GM18858 (cell line): ENCODE data around the gene CACNB4.

Experiments
- ATAC-seq: cut with Tn5 transposase; IDR thresholded peaks from one replicate; pipeline ENCODE4 v1.9.1; 2021; ENCODE audit not compliant: unreplicated experiment

Gene CACNB4

DNA sequence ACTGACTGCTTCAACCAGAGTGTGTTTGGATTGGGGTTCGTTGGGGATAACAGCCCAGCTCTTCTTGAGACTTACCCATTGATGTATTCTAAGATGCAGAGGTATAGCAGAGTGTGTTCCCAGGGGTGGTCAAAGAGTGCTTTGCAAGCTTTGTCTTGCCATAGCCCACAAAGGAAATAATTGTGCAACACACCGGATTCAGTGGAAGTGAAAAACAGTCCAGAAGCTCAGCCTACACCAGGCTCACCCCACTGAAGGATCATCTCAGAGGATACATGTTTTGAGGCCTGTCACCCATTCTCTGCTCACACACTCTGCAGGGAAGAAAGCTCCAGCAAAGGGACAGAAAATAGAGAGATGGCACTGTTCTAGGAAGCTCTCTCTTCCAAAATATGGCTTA, 9.6 kb downstream of the CACNB4 start:
- no peak for ATAC-seq

DNA sequence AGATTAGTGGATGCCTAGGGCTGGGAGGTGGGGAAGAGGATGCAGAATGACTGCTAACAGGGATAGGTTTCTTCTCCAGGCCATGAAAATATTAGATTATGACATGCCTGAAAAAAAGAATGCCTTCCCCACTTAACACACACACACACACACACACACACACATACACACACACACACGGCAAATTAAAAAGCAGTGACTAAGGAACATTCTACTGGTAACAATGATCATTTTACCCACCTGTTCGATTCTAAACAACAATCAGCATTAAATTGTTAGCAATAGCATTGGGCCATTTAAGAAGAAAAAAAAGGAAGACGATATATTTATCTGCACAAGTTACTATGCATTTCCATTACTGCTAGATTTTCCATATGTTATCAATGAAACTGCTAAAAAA, 10.8 kb downstream of the CACNB4 start:
- no peak for ATAC-seq

DNA sequence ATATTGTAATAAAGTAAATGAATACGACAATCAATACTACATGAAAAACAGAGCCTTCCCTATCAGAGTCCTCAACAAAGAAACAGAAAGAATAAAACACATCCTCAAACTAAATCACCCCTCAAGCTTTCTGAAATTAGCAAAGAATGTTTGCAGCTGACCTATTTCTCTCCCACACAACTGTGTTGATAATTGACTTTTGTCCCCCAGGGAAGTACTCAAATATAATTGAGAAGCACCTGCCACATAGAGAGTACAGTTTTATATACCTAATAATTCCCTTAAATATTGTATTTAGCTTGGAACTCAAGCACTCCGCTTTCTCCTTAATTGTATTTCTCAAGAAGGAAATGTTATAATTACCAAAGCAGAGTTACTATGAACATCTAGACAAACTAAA, 12.6 kb downstream of the CACNB4 start:
- ATAC-seq = no peak

DNA sequence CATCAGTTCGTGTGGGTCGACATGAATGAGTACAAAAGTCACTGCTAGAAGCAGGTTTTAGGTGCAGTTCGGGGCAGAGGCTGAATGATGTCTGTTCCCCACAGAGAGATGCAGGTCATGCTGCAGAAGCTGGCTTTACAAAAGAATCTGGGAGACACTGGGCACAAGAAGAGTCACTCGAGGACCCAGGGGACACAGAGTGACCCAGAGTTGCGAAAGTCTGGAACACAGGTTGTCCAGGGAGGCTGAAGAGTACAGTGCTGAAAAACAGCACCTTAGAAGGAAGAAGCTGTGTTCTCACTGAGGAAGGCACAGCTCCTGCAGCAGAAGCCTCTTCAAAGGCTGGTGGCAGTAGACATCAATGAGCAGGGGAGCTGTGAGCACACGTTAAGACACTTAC, 14.8 kb downstream of the CACNB4 start:
- no peak for ATAC-seq

DNA sequence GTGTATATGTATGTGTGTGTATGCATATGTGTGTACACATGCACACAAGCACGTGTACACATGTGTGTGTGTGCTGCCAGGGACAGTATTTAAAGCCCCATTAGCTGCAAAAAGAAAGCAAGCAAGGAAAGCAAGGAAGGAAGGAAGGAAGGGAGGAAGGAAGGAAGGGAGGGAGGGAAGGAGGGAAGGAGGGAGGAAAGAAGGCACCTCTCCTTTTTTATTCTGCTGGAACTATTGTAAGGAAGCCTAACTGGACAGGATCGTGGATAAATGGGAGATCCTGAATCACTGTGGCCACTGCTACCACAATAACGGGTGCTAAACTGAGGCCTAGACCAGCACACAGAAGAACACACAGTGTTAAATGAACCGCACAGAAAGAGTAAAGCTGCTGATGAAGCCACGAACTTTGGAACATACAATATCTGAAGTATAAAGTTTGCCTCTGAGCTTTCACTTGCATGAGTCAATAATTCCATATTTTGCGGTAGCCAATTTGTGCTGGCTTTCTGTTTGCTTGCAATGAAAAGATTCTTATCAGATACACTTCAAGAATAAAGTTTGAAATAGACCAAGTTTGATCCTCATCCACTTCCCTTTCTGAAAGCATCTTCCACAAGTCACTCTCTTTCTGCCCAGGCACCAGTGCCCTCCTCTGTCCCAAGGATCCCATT, 15.5 kb downstream of the CACNB4 start:
- ATAC-seq = no peak

DNA sequence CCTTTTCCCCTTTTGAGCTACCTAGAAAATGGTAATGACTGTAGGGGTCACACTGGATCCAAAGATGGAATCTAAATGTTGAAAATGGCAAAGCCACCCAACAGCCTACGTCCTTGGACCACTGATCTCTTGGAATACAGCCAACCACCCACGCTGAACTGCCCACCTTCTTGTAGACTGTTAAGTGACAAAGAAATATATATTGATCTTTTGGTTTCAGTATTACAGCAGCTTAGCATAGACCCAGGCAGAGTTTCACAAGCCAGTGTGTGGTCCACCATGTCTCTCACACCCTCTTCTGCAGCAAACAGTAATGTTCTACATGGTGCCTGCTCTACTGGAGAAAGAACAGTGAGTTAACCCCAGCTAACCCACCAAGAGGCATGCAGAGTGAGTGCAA, 20.2 kb downstream of the CACNB4 start:
- peak; percentile 81 for ATAC-seq

DNA sequence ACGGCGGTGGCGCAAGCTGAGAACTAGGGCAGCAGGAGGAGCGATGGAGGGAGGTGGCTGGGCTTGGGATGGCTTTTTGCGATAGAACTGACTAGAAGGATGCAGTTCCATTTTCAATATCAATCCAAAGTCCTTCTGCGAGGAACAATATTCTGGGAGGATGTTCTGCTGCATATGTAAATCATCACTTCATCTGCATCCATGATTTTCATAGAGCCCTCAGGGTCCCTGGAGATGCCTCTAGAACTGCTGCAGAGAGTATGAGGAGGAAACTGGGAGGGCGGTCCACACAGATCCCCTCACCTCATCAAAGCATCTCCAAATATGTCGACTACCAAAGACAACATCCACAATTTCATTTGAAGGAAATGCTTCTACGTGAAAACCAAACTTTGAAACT, 20.8 kb downstream of the CACNB4 start:
- no peak for ATAC-seq

DNA sequence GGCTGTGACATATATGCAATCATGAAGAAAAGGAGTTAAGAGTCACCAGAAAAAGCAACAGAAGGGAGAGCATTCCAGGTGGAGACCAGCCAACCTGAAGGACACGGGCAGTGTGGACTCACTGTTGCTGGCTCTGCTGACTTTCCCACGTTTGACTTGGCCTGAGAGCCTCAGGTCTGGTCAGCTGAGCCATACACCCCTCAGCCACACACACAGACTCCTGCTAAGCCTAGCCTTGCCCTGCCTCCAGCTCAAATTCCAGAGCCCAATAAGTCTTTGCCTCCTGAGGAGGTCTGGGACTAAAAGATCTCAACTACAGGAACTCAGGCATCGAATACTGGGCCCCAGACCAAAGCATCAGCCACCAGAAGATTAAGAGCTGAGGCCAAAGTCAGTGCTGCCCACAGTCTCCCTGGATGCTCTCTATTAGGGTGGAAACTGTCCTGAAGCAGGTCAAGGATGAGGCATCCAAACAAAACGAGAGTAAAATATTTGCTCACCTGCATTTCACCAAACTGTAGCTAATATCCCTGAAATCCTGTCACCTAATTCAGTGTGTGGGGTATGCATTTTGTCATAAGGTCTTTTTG, 23.3 kb downstream of the CACNB4 start:
- no peak for ATAC-seq

DNA sequence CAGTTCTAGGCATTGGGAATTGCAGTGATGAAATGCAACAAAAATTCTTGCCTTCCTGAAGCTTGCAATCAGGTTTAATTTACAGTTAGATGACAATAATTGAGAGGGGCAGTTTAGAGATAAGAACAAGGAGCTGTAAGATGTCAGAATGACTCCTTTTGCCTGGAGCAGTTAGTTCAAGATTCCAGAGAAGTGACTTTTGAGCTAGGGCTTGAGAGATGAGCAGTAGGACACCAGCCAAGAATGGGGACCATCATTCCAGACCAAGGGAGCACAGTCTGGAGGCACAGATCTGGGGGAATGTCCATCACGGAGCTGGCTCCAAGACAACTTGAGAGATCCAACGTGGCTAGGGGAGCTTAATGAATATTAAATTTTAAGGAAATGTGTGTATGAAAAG, 26.8 kb downstream of the CACNB4 start:
- ATAC-seq = no peak

DNA sequence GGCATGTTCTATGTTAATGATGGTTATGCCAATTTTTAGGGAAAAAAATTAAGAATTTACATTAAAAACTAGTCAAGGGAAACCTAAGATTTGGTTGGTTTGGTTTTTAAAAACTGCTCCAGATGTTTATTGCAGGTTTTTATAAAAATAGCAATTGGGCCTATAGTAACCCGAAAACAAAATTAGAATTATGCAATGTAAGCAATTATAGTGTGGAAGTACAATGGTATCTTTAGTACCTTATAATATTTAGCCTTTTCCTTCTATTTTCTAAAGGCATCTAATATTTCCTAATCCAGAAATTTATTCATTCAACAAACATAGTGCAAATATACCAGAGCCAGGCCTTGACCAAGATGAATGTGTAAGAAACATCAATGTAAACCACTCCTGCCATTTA, 27.3 kb downstream of the CACNB4 start:
- no peak for ATAC-seq

DNA sequence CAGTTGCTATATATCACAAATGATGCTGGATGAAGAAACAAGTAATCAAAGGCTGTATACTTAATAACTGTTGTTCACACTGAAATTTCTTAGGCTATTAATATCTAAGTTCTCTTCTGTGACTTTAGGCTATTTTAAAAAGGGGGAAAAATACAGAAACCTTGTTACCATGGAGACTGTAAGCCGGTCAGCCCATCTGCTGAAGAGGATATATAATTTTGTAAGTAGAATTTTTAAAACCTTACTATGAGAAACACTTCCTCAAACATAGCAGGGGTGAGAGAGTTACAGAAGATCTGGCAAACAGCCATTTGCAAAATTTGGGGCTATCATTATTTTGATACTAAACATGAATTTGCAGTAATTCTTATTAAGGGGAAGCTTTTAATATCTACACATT, 27.8 kb downstream of the CACNB4 start:
- peak; percentile 82 for ATAC-seq

DNA sequence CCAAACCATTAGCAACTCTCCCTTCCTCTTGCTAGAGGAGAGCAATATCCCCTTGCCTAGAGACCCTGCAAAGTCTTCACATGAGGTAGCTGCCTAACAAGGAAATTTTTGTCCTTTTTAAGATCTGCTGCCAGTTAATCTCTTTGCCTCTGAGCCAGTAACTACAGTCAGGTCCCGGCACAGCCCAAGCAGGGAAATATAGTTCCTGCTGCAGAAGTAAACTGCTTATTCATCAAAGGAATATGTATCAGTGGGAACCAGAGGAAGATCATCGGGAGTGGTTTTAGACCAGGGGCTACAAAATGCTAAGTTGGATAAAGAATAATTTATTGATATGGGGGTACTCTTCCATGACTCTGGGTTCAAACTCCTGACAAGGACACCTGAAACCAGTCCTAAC, 30.6 kb downstream of the CACNB4 start:
- ATAC-seq = no peak

DNA sequence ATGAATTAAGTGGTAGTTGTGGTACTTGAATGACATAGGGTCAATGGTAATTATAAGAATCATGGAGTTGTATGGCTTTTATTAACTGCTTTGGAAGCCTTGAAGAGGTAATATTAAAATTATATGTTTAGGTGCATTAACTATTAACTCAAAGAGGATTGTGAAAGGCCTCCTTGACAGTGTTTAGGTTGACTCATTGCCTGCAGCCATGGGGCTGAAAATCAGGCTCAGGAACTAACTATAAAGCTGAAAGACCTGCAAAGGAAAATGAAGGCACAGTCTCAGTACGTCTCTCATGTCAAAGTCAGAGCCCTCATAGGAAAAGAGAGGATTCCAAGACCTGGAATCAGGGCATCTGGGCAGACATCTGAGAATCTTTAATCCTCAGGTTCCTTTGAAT, 31.0 kb downstream of the CACNB4 start:
- ATAC-seq = no peak

DNA sequence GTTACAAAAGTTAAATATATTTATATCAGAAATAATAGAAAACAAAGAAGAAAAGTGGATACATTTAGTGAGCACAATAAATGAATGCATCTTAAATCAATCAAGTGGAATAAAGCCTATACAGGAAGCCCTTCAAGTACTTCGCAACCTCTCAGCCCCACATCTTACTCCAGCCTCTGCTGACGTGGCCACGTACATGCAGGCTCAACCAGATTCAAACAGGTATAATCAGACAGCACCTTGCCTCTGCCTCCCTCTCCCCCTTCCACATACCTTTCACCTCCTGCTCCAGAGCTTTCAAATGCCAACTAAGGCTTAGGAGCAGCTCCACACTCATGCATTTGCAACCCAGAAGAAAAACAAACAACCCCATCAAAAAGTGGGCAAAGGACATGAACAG, 32.9 kb downstream of the CACNB4 start:
- no peak for ATAC-seq

DNA sequence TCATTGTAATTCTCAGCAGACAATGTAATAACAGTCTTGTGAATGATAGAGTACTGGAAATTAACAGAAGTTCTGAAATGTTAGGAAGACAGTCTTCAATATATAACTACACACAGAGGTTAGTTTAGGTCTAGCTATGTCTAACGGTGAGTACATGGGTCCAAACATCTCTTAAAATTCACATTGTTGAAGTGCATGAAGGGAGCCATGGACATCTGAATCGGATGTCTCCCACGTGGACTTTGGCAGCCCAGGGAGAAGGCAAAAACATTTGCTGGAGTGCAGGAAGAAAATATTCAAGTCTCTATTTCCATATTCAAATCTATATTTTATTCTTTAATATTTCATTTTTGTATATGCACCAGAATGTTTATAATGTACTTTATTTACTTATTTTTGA, 34.8 kb downstream of the CACNB4 start:
- no peak for ATAC-seq

DNA sequence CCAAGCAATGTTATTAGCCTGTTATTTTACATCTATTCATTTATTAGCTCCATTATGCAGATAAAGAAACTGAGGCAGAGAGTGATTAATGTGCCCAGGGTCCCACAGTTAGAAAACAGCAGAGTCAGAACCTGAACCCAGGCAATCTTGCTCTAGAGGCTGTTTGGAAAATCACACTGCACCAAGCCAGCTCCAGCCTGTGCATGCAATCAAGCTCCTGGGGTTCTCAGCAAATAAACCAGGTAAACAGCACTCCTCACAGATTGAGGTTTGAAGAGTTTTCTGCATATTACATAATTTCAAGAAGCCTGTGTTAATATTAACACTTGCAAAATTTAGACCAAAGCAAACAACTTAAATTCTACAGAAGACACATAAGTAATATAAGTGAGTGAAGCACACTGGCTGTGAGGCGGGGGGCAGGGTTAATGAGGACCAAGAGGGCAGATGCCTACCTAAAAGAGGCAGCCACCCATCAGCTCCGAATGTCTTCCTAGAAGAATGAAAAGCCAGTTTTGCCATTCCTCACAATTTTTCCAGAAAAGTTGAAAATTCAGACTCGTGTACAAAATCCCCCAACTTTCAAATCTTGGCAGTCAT, 35.4 kb downstream of the CACNB4 start:
- ATAC-seq = no peak

DNA sequence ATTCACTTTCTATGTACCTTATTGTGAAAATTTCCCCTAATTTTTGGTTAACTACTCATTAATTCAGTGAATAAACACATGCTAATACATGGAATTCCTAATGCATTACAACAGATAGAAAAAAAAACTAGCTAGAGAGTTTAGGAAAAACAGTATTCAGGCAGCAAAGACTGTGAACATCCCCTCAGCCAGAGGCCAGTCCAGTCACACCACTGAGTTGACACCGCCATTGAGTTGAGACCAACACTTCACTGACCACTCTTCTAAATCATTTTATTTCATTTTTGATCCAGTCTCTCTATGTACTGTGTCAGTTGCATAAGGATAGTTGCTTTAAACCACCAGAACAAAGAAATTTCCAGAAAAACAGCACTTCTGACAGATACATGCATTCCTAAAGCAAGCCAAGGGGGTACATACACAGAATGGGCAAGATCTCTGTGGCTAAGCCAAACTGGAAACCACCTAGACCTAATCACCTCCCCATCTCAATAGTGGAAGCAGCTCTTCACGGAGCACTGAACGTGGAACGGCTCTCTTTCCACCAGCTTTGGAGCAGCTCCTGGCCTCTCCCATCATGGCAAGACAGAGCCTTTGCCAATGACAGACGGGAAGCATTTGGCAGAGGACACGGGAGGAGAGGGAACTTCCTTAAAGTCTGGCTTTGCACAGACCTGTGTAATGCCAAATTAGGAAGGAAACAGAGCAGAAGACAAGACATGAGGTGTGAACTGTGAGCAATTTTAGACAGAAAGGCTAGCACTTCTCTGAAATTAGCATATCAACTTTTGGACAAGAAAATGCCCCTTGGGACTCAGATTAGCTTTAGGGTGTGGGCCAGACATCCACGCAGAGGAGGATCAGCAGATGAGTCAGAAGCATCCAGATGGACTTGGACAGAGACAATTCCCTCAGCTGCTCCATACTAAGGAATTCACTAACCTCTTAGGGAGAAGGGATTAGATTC, 36.4 kb downstream of the CACNB4 start:
- ATAC-seq = peak; percentile 70

DNA sequence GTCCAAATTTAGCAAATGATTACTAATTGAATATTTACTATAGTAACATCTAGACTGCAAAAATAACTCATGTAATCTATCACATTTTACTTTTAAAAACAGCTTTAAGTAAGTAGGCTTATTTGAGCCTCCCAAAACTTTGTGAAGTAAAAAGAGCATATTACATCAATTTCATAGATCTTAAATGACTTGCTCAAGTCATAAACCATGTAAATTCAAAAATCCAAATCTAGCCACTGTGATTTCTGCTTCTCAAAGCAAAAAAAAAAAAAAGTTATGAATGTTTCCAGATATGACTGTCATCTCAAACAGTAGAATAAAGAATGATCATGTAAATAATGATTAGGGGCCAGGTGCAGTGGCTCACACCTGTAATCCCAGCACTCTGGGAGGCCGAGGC, 37.5 kb downstream of the CACNB4 start:
- no peak for ATAC-seq

DNA sequence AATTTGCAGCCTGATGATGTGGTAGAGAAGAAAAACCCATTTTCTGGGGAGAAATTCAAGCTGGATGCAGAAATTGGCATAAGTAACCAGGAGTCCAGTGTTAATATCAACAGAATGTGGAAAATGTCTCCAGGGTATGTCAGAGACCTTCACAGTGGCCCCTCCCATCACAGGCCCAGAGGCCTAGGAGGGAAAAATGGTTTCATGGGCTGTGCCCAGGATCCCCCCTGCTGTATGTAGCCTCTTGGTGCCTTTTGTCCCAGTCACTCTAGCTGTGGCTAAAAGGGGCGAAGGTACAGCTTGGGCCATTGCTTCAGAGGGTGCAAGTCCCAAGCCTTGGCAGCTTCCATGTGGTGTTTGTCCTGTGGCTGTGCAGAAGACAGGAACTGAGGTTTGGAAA, 40.2 kb downstream of the CACNB4 start:
- ATAC-seq = no peak

DNA sequence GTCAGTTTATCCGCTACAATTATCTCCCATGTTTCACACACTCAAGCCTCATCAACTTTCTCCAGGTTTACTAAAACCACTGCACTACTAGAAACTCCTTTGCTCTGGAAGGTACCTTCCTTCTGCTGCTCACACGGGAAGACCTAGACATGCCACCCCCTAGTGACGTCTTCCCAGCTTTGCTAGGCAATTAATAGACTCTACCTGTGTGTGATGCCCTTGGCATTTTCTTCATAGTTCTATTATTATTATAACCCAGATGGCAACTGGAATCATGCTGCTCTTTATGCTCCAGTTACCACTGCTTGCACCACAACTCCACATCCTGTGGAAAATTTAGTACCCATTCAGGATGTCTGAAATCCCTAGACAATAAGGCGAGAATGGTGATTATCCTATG, 42.4 kb downstream of the CACNB4 start:
- ATAC-seq = no peak

DNA sequence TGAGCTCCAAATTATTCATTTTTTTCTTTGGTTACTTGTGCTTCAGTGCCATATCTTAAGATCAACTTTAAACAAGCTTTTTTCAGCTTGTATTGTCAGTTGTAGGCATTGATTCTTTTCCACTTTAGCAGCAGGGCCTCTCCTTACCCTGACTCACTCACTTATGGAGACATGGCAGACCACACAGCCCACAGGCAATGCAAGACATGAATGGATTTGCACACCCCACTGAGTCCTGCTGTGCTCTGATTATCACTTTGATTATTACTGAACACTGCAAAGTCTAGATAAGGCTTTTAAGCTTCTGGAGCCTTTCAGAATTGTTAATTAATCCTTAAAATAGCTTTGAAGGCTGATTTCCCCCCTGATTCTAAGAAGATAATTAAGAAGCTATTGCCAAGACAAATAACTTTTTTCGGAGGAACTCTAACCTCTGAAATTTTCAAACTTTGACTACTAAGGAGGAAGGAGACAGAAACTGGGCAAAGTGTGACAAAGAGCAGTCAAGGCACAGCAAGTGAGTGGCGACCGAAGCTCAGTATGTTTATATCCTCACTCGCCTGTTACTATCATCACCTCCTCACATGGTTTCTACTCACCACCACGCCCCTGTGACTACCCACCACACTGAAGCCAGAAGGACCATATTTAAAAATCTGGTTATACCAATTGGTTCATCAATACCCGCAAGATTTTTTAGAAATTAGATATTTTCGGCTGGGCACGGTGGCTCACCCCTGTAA, 43.3 kb downstream of the CACNB4 start:
- ATAC-seq = no peak
